Tibial artery (tissue), 4 donors: ENCODE data around the gene KDM4E.
A peak's percentile ranks its signal among the peaks of the same experiment; 100 is the strongest.
"Not testable (repeated sequence)": the region's sequence is repeated elsewhere in the genome, so short reads cannot be mapped to it uniquely, and the experiment has no call there.

Experiments
- DNase-seq, 2 donors: peaks; one replicate each; pipeline ENCODE4 v3.0.0-alpha.2; 2019
- H3K27ac ChIP-seq, 2 donors: fragments of 200-600 bp; sonication (generic) in 1 of 2; 1 replicate in 1 of 2; 2 replicates in 1 of 2; pipeline ENCODE4 v1.5.1; 2018 to 2019; ENCODE audit warnings: mild to moderate bottlenecking in 1 of 2
- H3K27me3 ChIP-seq, 2 donors: fragments of 200-600 bp; sonication (generic) in 1 of 2; one replicate each; pipeline versions ENCODE4 v1.5.1 to v1.6.0; 2016 to 2019
- H3K36me3 ChIP-seq, 3 donors: fragments of 200-600 bp; sonication (generic) in 2 of 3; one replicate each; pipeline ENCODE4 v1.5.1; 2016 to 2019; ENCODE audit warnings: mild to moderate bottlenecking in 2 of 3
- H3K4me1 ChIP-seq, 4 donors: fragments of 200-600 bp; sonication (generic) in 2 of 4; 1 replicate in 3 of 4; 2 replicates in 1 of 4; pipeline ENCODE4 v1.5.1; 2016 to 2019
- H3K4me3 ChIP-seq, 2 donors: fragments of 200-600 bp; sonication (generic) in 1 of 2; 1 replicate in 1 of 2; 2 replicates in 1 of 2; pipeline ENCODE4 v1.5.1; 2018 to 2019; ENCODE audit warnings: mild to moderate bottlenecking in 2 of 2
- H3K9me3 ChIP-seq, 3 donors: fragments of 200-600 bp; sonication (generic) in 1 of 3; one replicate each; pipeline ENCODE4 v1.5.1; 2016 to 2019
- intact Hi-C: fragments of 100-400 bp; cut with DNase I; formaldehyde crosslinking; loops from one replicate; pipeline ENCODE4 v1.15.0; 2023; ENCODE audit warnings: low total_unique reads
- TF ChIP-seq, protein P1 (sequence below), 2 experiments: fragments of 200-600 bp in 1 of 2; fragments of 450-650 bp in 1 of 2; IDR thresholded peaks; one replicate each; pipeline ENCODE4 v1.5.1; 2017 to 2019; ENCODE audit warnings: antibody characterized with exemption in 2 of 2, mild to moderate bottlenecking in 1 of 2, moderate library complexity in 1 of 2

KDM4E gene

DNA sequence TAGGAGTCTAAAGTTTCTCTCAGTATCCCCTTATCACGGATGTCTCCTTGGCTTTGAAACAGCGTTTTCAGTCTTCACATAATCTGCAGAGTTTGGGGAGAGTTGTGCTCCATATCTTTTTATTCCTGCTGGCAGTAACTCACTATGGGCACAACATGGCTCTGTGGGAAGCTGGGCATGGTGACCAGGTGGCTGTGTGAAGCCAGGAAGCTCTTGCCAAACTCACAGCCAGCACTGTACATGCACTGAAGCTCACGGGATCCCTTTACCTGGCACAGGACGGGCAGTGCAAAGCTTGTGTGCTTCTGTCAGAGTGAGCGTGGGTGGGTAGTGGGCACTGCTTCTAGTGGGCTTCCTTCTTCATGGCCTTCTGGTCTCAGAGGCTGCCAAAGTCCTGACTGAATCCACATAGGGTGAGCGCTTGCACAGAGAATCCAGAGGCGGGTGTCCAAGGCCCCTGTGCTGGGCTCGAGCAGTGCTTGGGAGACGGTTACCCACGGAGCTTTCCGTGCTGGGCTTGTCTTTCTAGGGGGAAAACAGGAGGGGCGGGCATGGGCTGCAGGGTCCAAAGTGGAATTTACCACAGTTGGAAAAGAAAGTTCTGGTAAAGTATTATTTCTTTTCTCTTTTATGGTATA, 10.8 kb upstream of the KDM4E start:
- no peaks in the 10 kb centered on the region for H3K36me3 ChIP-seq
- no peaks in the 10 kb centered on the region for H3K27me3 ChIP-seq
- no peak overlapping the region for H3K4me3 ChIP-seq
- TF ChIP-seq, protein P1, sequence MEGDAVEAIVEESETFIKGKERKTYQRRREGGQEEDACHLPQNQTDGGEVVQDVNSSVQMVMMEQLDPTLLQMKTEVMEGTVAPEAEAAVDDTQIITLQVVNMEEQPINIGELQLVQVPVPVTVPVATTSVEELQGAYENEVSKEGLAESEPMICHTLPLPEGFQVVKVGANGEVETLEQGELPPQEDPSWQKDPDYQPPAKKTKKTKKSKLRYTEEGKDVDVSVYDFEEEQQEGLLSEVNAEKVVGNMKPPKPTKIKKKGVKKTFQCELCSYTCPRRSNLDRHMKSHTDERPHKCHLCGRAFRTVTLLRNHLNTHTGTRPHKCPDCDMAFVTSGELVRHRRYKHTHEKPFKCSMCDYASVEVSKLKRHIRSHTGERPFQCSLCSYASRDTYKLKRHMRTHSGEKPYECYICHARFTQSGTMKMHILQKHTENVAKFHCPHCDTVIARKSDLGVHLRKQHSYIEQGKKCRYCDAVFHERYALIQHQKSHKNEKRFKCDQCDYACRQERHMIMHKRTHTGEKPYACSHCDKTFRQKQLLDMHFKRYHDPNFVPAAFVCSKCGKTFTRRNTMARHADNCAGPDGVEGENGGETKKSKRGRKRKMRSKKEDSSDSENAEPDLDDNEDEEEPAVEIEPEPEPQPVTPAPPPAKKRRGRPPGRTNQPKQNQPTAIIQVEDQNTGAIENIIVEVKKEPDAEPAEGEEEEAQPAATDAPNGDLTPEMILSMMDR (IDR thresholded peaks at IDR 0.05): no peak
- H3K4me1 ChIP-seq: no peaks in the 10 kb centered on the region
- no peak overlapping the region for H3K27ac ChIP-seq
- H3K9me3 ChIP-seq: no peaks in the 10 kb centered on the region
- DNase-seq: no peak
- intact Hi-C loops: no loop called here

DNA sequence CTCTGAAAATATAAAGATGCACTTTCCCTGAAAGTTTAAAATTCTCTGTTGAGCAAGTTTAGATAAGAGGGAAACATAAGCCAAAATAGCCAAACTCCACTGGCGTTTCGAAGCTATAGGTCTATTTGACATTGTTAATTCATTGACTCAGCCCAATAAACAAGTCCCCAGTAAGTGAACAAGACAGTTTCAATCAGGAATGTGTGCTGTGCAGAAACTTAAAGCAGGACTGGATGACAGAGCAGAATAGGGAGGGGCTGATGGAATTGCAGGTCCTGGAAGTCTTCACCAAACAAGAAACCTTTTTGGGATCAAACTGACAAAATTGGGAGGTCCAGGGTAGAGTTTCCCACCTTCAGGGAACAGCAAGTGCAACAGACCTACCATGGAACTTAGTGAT, 8.9 kb upstream of the KDM4E start:
- TF ChIP-seq, protein P1 (IDR thresholded peaks at IDR 0.05): no peak
- no peak overlapping the region for H3K27ac ChIP-seq
- intact Hi-C loops: no loop called here
- no peaks in the 10 kb centered on the region for H3K9me3 ChIP-seq
- H3K4me3 ChIP-seq: no peak overlapping the region
- no peaks in the 10 kb centered on the region for H3K4me1 ChIP-seq
- no peaks in the 10 kb centered on the region for H3K36me3 ChIP-seq
- no peak for DNase-seq
- H3K27me3 ChIP-seq: no peaks in the 10 kb centered on the region

DNA sequence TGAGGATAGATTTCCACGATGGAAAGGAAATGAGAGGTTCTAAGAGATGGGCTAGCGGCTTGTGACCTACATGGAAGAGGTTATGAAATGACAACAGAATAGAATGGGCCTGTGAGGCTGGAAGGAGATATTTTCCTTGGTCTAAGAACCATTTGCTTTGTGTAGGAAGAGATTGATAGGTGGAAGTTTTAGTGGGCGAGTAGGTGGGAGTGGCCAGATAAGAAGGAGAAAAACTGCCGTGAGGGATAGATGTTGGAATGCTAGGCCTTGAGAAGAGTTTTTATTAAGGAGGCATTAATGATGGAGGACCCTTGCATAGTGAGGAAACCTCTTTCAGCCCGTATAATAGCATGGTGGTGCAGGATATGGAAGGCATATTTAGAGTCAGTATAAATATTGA, 3.6 kb upstream of the KDM4E start:
- H3K27me3 ChIP-seq, H3K27ac ChIP-seq, H3K36me3 ChIP-seq, H3K4me3 ChIP-seq, intact Hi-C loops, H3K4me1 ChIP-seq, DNase-seq, H3K9me3 ChIP-seq: not testable (repeated sequence)

GRCh38 chr11:95025594-95025993, 536 bp downstream of the KDM4E start:
- H3K4me3 ChIP-seq, DNase-seq, H3K4me1 ChIP-seq, H3K36me3 ChIP-seq, H3K27ac ChIP-seq, H3K9me3 ChIP-seq, H3K27me3 ChIP-seq, intact Hi-C loops: not testable (repeated sequence)

DNA sequence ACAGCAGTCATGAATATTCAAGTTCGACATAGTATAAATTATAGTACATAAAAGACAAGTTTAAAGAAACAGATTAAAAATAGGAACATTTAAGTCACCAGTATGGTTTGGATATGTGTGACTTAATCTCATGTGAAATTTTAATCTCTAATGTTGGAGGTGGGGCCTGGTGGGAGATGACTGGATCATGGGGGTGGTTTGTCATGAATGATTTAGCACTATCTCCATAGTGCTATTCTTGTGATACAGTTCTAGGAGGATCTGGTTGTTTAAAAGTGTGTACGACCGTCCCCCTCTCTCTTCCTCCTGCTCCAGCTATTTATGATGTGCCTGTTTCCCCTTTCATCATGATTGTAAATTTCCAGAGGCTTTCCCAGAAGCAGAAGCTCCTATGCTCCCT, 3.3 kb downstream of the KDM4E start:
- TF ChIP-seq, protein P1 (IDR thresholded peaks at IDR 0.05): no peak
- Histone ChIP-seq H3K27ac (no peak overlapping the region), H3K9me3 (no peaks in the 10 kb centered on the region), H3K27me3 (no peaks in the 10 kb centered on the region), H3K4me1 (no peaks in the 10 kb centered on the region), H3K36me3 (no peaks in the 10 kb centered on the region), H3K4me3 (no peak overlapping the region)
- DNase-seq: no peak
- intact Hi-C loops: no loop called here

GRCh38 chr11:95033051-95033450, 8.0 kb downstream of the KDM4E start:
- intact Hi-C loops: no loop called here
- Histone ChIP-seq H3K27me3 (peaks cover 0 to 17% of the 10 kb centered on the region in 2 donors), H3K4me1 (peaks cover 0 to 4% (median 0%) of the 10 kb centered on the region in 4 donors), H3K4me3 (no peak overlapping the region), H3K9me3 (no peaks in the 10 kb centered on the region), H3K27ac (no peak overlapping the region), H3K36me3 (no peaks in the 10 kb centered on the region)
- DNase-seq: no peak
- TF ChIP-seq, protein P1 (IDR thresholded peaks at IDR 0.05): no peak

DNA sequence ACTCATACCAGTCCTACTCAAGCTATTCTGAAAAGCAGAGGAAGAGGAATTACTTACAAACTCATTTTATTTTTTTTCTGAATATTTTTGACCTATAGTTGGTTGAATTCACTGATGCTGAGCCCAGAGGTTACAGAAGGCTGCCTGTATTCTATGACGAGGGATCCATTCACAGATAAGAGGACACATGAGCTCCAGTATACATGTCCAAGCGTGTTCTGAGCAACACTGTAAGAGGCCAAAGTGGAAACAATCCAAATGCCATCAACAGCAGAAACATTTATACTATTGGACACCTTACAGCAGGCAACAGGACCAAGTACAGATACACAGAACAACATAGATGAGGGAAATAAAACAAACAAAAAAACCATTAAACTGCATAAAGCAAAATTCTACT, 10.3 kb downstream of the KDM4E start:
- intact Hi-C loops: no loop called here
- peaks cover 0 to 4% (median 0%) of the 10 kb centered on the region in 4 donors for H3K4me1 ChIP-seq
- DNase-seq: no peak

GRCh38 chr11:95037356-95038035, 12.4 kb downstream of the KDM4E start:
- Histone ChIP-seq H3K4me3 (peak overlapping the region; percentile 13 to 34), H3K27me3 (peaks cover 0 to 29% of the 10 kb centered on the region in 2 donors)
- DNase-seq, H3K4me1 ChIP-seq, H3K9me3 ChIP-seq, H3K27ac ChIP-seq, intact Hi-C loops, H3K36me3 ChIP-seq: not testable (repeated sequence)

More for the DNA sequence above, 10.3 kb downstream of the KDM4E start:
- Histone ChIP-seq H3K27me3 (peaks cover 0 to 18% of the 10 kb centered on the region in 2 donors), H3K4me3 (no peak overlapping the region), H3K27ac (no peak overlapping the region), H3K9me3 (no peaks in the 10 kb centered on the region), H3K36me3 (no peaks in the 10 kb centered on the region)
- TF ChIP-seq, protein P1 (IDR thresholded peaks at IDR 0.05): no peak
